IMR-90 (cell line): ENCODE data around the gene ZNF471. TPM values are rescaled to one million over a fixed set of nuclear protein-coding genes. Genes with fewer than 3 reads are reported as not detected.

ENCODE experiments used
- ATAC-seq: fragments of 200-7000 bp; cut with Tn5 transposase; 2 replicates; pipeline ENCODE4 v1.9.1; 2020; ENCODE audit warnings: low read depth, mild to moderate bottlenecking, moderate library complexity
- BruUV-seq: library from RNA; stranded (reverse); fragments of 400-500 nt; replicated peaks from 2 replicates; lab custom pipeline; 2021; lab: Mats Ljungman, UMichigan
- CTCF ChIA-PET: fragments of 300-600 bp; formaldehyde crosslinking; extraction: SDS; loops from one replicate; lab custom pipeline; 2021; ENCODE audit warnings: antibody characterized with exemption; lab: Yijun Ruan, JAX
- POLR2A ChIA-PET: fragments of 300-600 bp; sonication (Branson Sonifier 250); formaldehyde crosslinking; loops from one replicate; lab custom pipeline; 2022; ENCODE audit warnings: antibody characterized with exemption; ENCODE audit not compliant: unreplicated experiment; lab: Charles Lee
- DNase-seq: peaks from one replicate; pipeline ENCODE4 v3.0.0; 2013
- H2AFZ ChIP-seq: replicated peaks from 2 replicates; pipeline ENCODE3; 2013; ENCODE audit warnings: low read length, mild to moderate bottlenecking; ENCODE audit not compliant: poor library complexity
- H2AK5ac ChIP-seq: 2 replicates; pipeline ENCODE4 v1.6.1; 2013; ENCODE audit warnings: low read depth, low read length, inconsistent platforms
- H2AK9ac ChIP-seq: replicated peaks from 2 replicates; pipeline ENCODE3; 2013; ENCODE audit warnings: mild to moderate bottlenecking, low read depth, low read length, moderate library complexity; ENCODE audit not compliant: poor library complexity
- H2BK120ac ChIP-seq: 2 replicates; pipeline ENCODE4 v1.6.1; 2013; ENCODE audit warnings: low read depth, low read length, inconsistent platforms
- H2BK15ac ChIP-seq: 3 replicates; pipeline ENCODE4 v1.6.1; 2013; ENCODE audit warnings: low read depth, low read length, inconsistent platforms
- H2BK20ac ChIP-seq: 2 replicates; pipeline ENCODE4 v1.6.1; 2013; ENCODE audit warnings: low read depth, mild to moderate bottlenecking, inconsistent platforms, low read length, moderate library complexity
- H2BK5ac ChIP-seq: 2 replicates; pipeline ENCODE4 v1.6.1; 2013; ENCODE audit warnings: mild to moderate bottlenecking, low read depth, low read length, inconsistent platforms; ENCODE audit not compliant: poor library complexity, severe bottlenecking
- H3K14ac ChIP-seq: replicated peaks from 2 replicates; pipeline ENCODE4 v1.6.1; 2013; ENCODE audit warnings: low read depth, low read length, inconsistent platforms
- H3K18ac ChIP-seq: 2 replicates; pipeline ENCODE4 v1.6.1; 2013; ENCODE audit warnings: low read depth, low read length, control low read depth
- H3K23ac ChIP-seq: 2 replicates; pipeline ENCODE4 v1.6.1; 2013; ENCODE audit warnings: low read depth, low read length, inconsistent platforms
- H3K27ac ChIP-seq: 2 replicates; pipeline ENCODE4 v1.5.1; 2013; ENCODE audit warnings: mild to moderate bottlenecking, control low read depth, low read length; ENCODE audit not compliant: insufficient read depth
- H3K27me3 ChIP-seq: 2 replicates; pipeline ENCODE4 v1.6.1; 2013; ENCODE audit warnings: low read length; ENCODE audit not compliant: control insufficient read depth, insufficient read depth
- H3K36me3 ChIP-seq: 2 replicates; pipeline ENCODE4 v1.6.1; 2013; ENCODE audit warnings: low read length, mixed read lengths; ENCODE audit not compliant: control insufficient read depth, insufficient read depth
- H3K4ac ChIP-seq: 2 replicates; pipeline ENCODE4 v1.6.1; 2013; ENCODE audit warnings: low read depth, low read length, inconsistent platforms
- H3K4me1 ChIP-seq: 2 replicates; pipeline ENCODE4 v1.6.1; 2013; ENCODE audit warnings: low read length, mixed read lengths; ENCODE audit not compliant: control insufficient read depth, insufficient read depth
- H3K4me2 ChIP-seq: 2 replicates; pipeline ENCODE4 v1.6.1; 2013; ENCODE audit warnings: low read depth, mild to moderate bottlenecking, control low read depth, low read length, moderate library complexity
- H3K4me3 ChIP-seq: 2 replicates; pipeline ENCODE4 v1.5.1; 2013; ENCODE audit warnings: low read depth, mild to moderate bottlenecking, control low read depth, low read length, moderate library complexity; ENCODE audit not compliant: insufficient read depth
- H3K56ac ChIP-seq: 2 replicates; pipeline ENCODE4 v1.6.1; 2013; ENCODE audit warnings: low read length, inconsistent platforms; ENCODE audit not compliant: insufficient read depth; ENCODE audit errors: extremely low read depth
- H3K79me1 ChIP-seq, 2 experiments: 2 replicates each; pipeline ENCODE4 v1.6.1; 2013; ENCODE audit warnings: low read length in 2 of 2, inconsistent platforms in 1 of 2, low read depth in 1 of 2
- H3K9ac ChIP-seq: 2 replicates; pipeline ENCODE4 v1.6.1; 2013; ENCODE audit warnings: low read depth, low read length, control low read depth
- H3K9me1 ChIP-seq: 2 replicates; pipeline ENCODE4 v1.6.1; 2013; ENCODE audit warnings: low read length, inconsistent platforms; ENCODE audit not compliant: insufficient read depth
- H3K9me3 ChIP-seq: 2 replicates; pipeline ENCODE4 v1.6.1; 2013; ENCODE audit warnings: low read length; ENCODE audit not compliant: control insufficient read depth, insufficient read depth
- H4K20me1 ChIP-seq: 2 replicates; pipeline ENCODE4 v1.6.1; 2013; ENCODE audit warnings: low read length, inconsistent platforms; ENCODE audit not compliant: insufficient read depth
- H4K5ac ChIP-seq: 2 replicates; pipeline ENCODE4 v1.6.1; 2013; ENCODE audit warnings: mild to moderate bottlenecking, low read depth, low read length, control low read depth
- H4K8ac ChIP-seq, 2 experiments: 2 replicates each; pipeline ENCODE4 v1.6.1; 2013; ENCODE audit warnings: low read depth in 2 of 2, low read length in 2 of 2, control low read depth in 1 of 2, inconsistent platforms in 1 of 2
- H4K91ac ChIP-seq: 2 replicates; pipeline ENCODE4 v1.6.1; 2013; ENCODE audit warnings: low read depth, low read length, inconsistent platforms; ENCODE audit not compliant: insufficient read depth
- ELK1 ChIP-seq: fragments of 150-350 bp; IDR thresholded peaks from 2 replicates; pipeline ENCODE4 v1.6.1; 2016; ENCODE audit warnings: low read depth, mild to moderate bottlenecking, low read length, moderate library complexity, borderline replicate concordance
- MAZ ChIP-seq: IDR thresholded peaks from 2 replicates; pipeline ENCODE4 v1.6.1; 2012; ENCODE audit warnings: low read depth, mild to moderate bottlenecking, low read length, improper control_type of control experiment, moderate library complexity, borderline replicate concordance
- POLR2A ChIP-seq: IDR thresholded peaks from 2 replicates; pipeline ENCODE4 v1.6.1; 2012; ENCODE audit warnings: mild to moderate bottlenecking, low read depth, low read length
- RAD21 ChIP-seq: IDR thresholded peaks from 2 replicates; pipeline ENCODE4 v1.6.1; 2012; ENCODE audit warnings: low read length, improper control_type of control experiment
- RFX5 ChIP-seq: IDR thresholded peaks from 2 replicates; pipeline ENCODE4 v1.8.0; 2012; ENCODE audit warnings: low read depth, mild to moderate bottlenecking, low read length, moderate library complexity
- WGBS, 2 experiments: methylation state at CpG; one replicate each; pipeline versions ENCODE4 v1.1.5 to v1.1.7; 2013; ENCODE audit warnings: missing lambda C conversion rate in 2 of 2; ENCODE audit not compliant: insufficient read length in 1 of 2; ENCODE audit errors: extremely low coverage in 2 of 2; 5-methylcytosine and 5-hydroxymethylcytosine counted together
- dilution Hi-C: fragments of 300-500 bp; cut with HindIII; formaldehyde crosslinking; loops from one replicate; pipeline ENCODE4 v1.14.3; 2018; ENCODE audit warnings: low sequenced_read_pairs; ENCODE audit not compliant: unreplicated experiment
- in situ Hi-C: fragments of 300-500 bp; cut with MboI; formaldehyde crosslinking; loops from 3 replicates; pipeline ENCODE4 v1.14.3; 2019; ENCODE audit warnings: low sequenced_read_pairs, inconsistent platforms, mixed read lengths
- intact Hi-C: fragments of 100-400 bp; cut with micrococcal nuclease; formaldehyde crosslinking; loops from 2 replicates; pipeline ENCODE4 v1.10.0; 2022
- polyA plus RNA-seq, 3 experiments: library from polyadenylated mRNA; depleted of rRNA; stranded (reverse); fragments of >200 nt; gene quantifications; 2 replicates each; pipeline ENCODE4 v1.2.3, GENCODE V29; 2012; ENCODE audit warnings: low replicate concordance in 1 of 3
- total RNA-seq: library from RNA; depleted of rRNA; stranded (reverse); fragments of >200 nt; gene quantifications from 2 replicates; pipeline ENCODE4 v1.2.3, GENCODE V29; 2012
- TF ChIP-seq, protein P1 (sequence below): conservative IDR thresholded peaks from 2 replicates; pipeline ENCODE4 v1.5.1; 2012; ENCODE audit warnings: mild to moderate bottlenecking, low read depth, low read length, improper control_type of control experiment

Gene ZNF471
- total and polyA plus RNA-seq, 2 of the 4 experiments (the other 2 are of a cell fraction): 2.3 to 2.5 TPM

- Histone ChIP-seq H3K9me3 (peaks cover 73% of the 10 kb centered on the region), H4K91ac (no peak overlapping the region), H3K23ac (no peak overlapping the region), H2AK9ac (no peak overlapping the region), H2BK20ac (no peak overlapping the region), H2AFZ (no peak overlapping the region), H3K4me2 (no peak overlapping the region), H3K27ac (no peak overlapping the region), H3K4me3 (no peak overlapping the region), H3K56ac (no peak overlapping the region), H2BK5ac (no peak overlapping the region), H4K5ac (no peak overlapping the region), H3K9ac (no peak overlapping the region), H2AK5ac (no peak overlapping the region), H3K79me1 (no peaks in the 10 kb centered on the region), H2BK120ac (no peak overlapping the region), H4K20me1 (no peaks in the 10 kb centered on the region), H3K9me1 (no peaks in the 10 kb centered on the region), H2BK15ac (no peak overlapping the region), H3K36me3 (peaks cover 22% of the 10 kb centered on the region), H3K4ac (no peak overlapping the region), H3K27me3 (no peaks in the 10 kb centered on the region), H3K4me1 (no peaks in the 10 kb centered on the region), H3K18ac (no peak overlapping the region), H4K8ac (no peak overlapping the region), H3K14ac (no peak overlapping the region)
- no peak for DNase-seq
- ChIA-PET CTCF (no interaction called here), POLR2A (no interaction called here)
- TF ChIP-seq POLR2A: no peak
- no peak for TF ChIP-seq ELK1
- no peak for TF ChIP-seq RAD21
- no peak for TF ChIP-seq MAZ
- TF ChIP-seq, protein P1, sequence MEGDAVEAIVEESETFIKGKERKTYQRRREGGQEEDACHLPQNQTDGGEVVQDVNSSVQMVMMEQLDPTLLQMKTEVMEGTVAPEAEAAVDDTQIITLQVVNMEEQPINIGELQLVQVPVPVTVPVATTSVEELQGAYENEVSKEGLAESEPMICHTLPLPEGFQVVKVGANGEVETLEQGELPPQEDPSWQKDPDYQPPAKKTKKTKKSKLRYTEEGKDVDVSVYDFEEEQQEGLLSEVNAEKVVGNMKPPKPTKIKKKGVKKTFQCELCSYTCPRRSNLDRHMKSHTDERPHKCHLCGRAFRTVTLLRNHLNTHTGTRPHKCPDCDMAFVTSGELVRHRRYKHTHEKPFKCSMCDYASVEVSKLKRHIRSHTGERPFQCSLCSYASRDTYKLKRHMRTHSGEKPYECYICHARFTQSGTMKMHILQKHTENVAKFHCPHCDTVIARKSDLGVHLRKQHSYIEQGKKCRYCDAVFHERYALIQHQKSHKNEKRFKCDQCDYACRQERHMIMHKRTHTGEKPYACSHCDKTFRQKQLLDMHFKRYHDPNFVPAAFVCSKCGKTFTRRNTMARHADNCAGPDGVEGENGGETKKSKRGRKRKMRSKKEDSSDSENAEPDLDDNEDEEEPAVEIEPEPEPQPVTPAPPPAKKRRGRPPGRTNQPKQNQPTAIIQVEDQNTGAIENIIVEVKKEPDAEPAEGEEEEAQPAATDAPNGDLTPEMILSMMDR: no peak
- TF ChIP-seq RFX5: no peak
- in situ Hi-C loops: no loop called here
- intact Hi-C loops: no loop called here
- 90% methylated on average over 2 of the region's 11 CpGs; no CpG with 5 or more reads in 1 of the 2 experiments for WGBS, 2 experiments
- BruUV-seq: no TSS peak
- dilution Hi-C loops: no loop called here
- ATAC-seq: no peak
Measured at GRCh38 chr19:56577719-56578602, 70.3 kb downstream of the ZNF471 start.
